SK-N-SH treated with all-trans-retinoic acid at 6 μM for 48 hours (cell line): ENCODE data around the gene GAST.

Experiments used
- ARNTL ChIP-seq: fragments of 450-650 bp; formaldehyde crosslinking; IDR thresholded peaks from 2 replicates; pipeline ENCODE4 v1.5.0; 2020; ENCODE audit warnings: low read depth, mild to moderate bottlenecking, moderate library complexity, borderline replicate concordance
- CSDC2 ChIP-seq: fragments of 250-450 bp; sonication (Bioruptor Pico); IDR thresholded peaks from 2 replicates; pipeline ENCODE4 v1.5.0; 2020; ENCODE audit warnings: mild to moderate bottlenecking, moderate library complexity
- ESRRG ChIP-seq: fragments of 250-450 bp; sonication (Bioruptor Pico); IDR thresholded peaks from 2 replicates; pipeline ENCODE4 v1.6.1; 2021; ENCODE audit warnings: mild to moderate bottlenecking
- GLIS3 ChIP-seq: fragments of 250-450 bp; sonication (Bioruptor Pico); IDR thresholded peaks from 2 replicates; pipeline ENCODE4 v1.5.0; 2020; ENCODE audit warnings: mild to moderate bottlenecking, moderate library complexity
- POU6F1 ChIP-seq: fragments of 250-450 bp; sonication (Bioruptor Pico); IDR thresholded peaks from 2 replicates; pipeline ENCODE4 v1.8.0; 2021; ENCODE audit warnings: low read depth, mild to moderate bottlenecking, moderate library complexity, borderline replicate concordance
- PPARA ChIP-seq: fragments of 250-450 bp; sonication (Bioruptor Pico); IDR thresholded peaks from 2 replicates; pipeline ENCODE4 v1.5.0; 2020; ENCODE audit warnings: mild to moderate bottlenecking, borderline replicate concordance
- ZFP3 ChIP-seq: fragments of 250-450 bp; sonication (Bioruptor Pico); IDR thresholded peaks from 2 replicates; pipeline ENCODE4 v1.5.0; 2020; ENCODE audit warnings: mild to moderate bottlenecking, moderate library complexity
- ZFP30 ChIP-seq: fragments of 450-650 bp; formaldehyde crosslinking; IDR thresholded peaks from 2 replicates; pipeline ENCODE4 v1.5.0; 2022; ENCODE audit warnings: mild to moderate bottlenecking, moderate library complexity
- TF ChIP-seq, protein P1 (sequence below): fragments of 250-450 bp; sonication (Bioruptor Pico); IDR thresholded peaks from 2 replicates; pipeline ENCODE4 v1.8.0; 2020; ENCODE audit warnings: mild to moderate bottlenecking, moderate library complexity, borderline replicate concordance

GRCh38 chr17:41734949-41735313 is 22.8 kb downstream of the GAST start:
- TF ChIP-seq ARNTL (CRISPR knock-in tag) (no peak), POU6F1 (CRISPR knock-in tag) (no peak), CSDC2 (CRISPR knock-in tag) (no peak), ZFP30 (CRISPR knock-in tag) (no peak), PPARA (CRISPR knock-in tag) (no peak), ZFP3 (CRISPR knock-in tag) (no peak), ESRRG (CRISPR knock-in tag) (no peak), GLIS3 (CRISPR knock-in tag) (no peak)
- TF ChIP-seq, protein P1, sequence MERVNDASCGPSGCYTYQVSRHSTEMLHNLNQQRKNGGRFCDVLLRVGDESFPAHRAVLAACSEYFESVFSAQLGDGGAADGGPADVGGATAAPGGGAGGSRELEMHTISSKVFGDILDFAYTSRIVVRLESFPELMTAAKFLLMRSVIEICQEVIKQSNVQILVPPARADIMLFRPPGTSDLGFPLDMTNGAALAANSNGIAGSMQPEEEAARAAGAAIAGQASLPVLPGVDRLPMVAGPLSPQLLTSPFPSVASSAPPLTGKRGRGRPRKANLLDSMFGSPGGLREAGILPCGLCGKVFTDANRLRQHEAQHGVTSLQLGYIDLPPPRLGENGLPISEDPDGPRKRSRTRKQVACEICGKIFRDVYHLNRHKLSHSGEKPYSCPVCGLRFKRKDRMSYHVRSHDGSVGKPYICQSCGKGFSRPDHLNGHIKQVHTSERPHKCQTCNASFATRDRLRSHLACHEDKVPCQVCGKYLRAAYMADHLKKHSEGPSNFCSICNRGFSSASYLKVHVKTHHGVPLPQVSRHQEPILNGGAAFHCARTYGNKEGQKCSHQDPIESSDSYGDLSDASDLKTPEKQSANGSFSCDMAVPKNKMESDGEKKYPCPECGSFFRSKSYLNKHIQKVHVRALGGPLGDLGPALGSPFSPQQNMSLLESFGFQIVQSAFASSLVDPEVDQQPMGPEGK (CRISPR knock-in tag), result no peak
